ENCODE measurements around the gene SEMA4B.
"Not testable (repeated sequence)": the region's sequence is repeated elsewhere in the genome, so short reads cannot be mapped to it uniquely, and the experiment has no call there.

The SEMA4B gene

DNA sequence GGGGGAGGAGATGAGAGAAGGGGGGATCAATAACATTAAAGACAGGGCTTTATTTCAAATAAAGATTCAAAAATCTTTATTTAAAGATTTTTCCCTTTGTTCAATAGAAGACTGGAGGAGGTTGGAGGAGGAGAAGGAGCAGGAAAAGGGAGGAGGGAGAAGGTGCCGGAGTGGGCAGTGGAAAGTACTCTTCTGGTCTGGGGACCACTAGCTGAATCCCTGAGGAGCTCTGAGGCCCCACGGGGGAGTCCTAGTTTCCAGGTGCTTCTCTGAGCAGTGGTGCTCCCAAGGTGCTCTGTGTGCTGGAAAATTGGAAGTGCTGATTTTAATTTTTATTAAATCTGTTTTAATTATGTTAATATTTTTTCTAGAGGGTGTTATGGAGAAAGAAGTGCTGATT lies 19.4 kb upstream of the SEMA4B start:
- no peak for DNase-seq

DNA sequence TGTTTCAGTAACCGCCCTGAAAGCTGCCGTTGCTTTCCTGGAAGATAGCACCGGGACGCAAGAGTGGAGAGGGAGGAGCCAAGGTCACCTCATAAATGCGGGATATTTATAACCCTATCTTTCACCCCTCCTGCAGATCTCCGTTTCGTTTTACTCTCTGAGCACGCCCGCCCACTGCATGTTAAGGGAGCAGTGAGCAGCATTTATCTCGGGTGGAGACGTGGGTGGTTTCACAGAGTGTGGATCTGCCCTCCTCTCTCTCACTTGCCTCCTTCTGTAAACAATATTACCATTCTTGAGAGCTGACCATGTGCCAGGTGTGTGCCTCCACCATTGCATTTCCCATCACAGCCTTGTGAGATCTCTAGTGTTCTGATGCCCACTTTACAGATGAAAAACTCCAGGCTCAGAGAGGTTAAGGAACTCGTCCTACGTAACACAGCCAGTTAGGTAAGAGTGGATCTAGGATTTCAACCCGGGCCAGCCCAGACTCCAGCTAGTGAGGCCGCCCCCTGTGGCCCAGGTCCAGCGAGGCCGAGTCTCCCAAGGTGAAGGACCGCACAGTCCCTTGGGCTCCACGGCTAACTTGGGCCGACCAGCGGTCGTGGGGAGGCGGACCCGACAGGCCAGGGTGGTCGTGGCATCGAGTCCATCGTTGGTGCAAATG lies 16.9 kb upstream of the SEMA4B start:
- peak; percentile 35 for DNase-seq

DNA sequence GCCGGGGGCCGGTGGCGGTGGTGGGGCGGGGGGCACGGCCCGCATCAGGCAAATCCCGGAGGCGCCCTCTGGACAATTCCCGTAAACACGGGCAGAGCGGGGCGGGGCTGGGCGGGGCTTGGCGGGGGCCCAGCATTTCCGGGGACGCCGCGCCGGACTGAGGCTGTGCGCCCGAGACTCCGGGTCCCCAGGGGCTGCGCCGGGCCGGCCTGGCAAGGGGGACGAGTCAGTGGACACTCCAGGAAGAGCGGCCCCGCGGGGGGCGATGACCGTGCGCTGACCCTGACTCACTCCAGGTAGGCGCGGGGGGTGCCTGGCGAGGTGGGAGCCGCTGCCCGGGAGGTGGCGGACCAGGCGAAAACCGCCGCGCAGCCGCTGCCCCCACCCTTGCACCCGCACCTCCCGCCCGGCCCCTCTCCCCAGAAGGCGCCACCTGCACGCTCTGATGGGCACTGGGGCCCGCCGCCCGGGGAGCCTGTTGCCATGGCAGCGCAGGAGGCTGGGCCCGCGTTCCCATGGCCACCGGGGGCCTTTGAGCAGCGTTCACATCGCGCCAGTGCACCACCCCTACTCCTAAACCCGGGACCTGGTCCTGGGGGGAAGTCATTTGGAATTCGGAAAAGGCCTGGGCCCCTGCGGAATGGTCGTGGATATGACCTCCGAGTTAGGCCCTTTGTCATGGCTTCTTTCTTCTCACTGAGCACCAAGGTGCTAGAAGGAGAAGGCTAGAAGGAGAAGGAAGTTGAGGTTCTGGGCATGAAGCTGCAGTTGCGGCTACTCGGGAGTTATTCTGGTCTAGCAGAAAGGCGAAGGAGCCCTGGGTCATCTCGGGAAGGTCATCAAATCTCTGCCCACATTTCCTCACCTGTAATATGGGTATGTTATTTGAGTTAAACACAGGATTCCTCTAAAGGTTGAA lies 16.1 kb upstream of the SEMA4B start:
- peak; percentile 75 for DNase-seq

DNA sequence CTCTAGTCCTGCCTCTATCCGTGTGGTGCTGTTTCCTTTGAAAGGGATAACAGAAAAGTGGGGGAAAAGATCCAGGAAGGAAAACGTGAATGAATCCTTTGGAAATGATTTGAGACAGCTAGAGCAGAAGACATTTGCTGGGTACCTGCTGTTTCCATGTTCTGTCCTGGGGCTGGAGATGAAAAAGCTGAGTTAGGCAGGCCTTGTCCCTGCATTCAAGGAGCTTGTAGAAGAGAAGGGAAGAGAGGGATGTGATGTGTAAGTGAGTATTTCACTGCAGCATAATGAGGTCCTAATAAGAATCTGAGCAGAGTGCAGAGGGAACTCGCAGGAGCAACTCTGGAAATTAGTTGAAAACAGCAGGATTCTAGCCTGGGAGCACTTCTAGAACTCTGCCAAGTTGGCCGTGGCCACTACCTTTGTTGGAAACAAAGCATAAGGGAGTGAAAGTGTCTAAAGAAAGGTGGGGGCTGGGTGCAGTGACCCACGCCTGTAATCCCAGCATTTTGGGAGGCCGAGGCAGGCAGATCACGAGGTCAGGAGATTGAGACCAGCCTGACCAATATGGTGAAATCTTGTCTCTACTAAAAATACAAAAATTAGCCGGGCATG lies 13.8 kb upstream of the SEMA4B start:
- DNase-seq: no peak

DNA sequence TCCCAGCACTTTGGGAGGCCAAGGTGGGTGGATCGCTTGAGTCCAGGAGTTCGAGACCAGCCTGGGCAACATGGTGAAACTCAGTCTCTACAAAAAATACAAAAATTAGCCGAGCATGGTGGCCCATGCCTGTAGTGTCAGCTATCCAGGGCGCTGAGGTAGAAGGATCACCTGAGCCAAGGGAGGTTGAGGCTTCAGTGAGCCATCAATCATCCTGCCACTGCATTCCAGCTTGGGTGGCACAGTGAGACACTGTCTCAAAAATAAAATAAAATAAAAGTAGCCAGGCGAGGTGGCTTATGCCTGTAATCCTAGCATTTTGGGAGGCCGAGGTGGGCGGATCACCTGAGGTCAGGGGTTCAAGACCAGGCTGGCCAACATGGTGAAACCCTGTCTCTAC lies 13.1 kb upstream of the SEMA4B start:
- DNase-seq: not testable (repeated sequence)

DNA sequence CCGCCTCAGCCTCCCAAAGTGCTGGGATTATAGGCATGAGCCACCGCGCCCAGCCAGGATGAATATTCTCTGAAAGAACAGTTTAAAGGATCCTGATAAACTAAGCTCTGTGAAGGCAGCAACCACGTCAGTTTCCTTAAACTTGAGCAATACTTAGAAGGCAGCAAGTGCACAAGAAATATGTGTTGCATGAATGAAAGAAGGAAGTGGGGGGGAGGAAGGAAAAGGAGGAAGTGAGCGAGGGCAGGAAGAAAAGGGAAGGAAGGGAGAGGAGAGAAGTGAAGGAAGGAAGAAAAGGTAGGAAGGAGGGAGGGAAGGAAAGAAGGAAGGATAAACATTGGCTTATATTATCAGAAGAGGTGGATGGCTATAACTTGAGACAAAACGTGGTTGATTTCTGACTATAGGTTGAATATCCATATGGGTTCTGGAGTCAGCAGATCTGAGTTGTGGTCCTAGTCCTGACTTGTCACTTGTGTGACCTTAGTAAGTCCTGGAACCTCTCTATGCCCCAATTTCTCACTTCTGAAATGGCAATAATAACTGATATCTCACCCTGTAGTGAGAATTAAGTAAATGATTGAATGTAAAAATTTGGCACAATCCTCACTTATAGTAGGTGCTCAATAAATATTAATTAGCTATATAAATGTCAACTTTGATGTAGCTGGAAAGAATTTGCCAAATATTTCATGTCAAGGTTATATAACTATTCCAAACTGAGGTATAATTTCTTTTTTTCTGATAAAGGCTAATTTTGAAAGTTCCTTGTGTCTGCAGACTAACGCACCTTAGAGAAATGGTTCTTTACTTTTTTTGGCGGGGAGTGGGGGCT lies 12.0 kb upstream of the SEMA4B start:
- DNase-seq: no peak

DNA sequence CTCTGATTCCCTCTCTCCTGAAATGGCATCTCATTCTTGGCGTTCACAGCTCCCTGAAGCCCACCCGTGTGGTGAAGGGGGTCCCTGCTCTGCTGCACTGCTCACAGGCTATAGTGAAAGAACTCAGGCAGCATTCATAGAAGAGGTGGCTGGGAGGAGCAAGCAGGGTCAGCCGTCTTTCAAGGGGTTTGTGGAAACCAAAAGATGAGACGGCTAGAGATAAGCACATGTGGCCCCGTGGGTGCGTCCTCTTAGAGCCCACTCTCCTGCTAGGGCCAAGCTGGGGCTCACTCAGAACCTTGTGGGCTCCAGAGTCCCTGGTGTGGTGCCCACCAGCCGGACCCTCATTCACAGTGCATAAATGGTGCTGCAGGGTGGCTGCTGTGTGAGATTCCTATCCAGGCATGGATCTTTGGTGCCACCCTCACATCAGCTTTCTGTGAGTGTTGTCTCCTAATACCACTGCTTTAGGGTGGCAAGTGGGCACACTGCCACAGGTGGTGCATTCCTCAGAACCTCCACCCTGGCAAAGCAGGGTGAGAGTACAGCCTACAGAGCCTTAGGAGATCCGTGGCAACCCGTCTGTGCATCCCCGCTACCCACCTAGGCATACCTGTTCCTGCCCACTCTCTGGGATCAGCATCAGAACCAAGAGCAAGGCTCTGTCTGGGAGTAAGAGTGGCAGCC lies 11.2 kb upstream of the SEMA4B start:
- no peak for DNase-seq

DNA sequence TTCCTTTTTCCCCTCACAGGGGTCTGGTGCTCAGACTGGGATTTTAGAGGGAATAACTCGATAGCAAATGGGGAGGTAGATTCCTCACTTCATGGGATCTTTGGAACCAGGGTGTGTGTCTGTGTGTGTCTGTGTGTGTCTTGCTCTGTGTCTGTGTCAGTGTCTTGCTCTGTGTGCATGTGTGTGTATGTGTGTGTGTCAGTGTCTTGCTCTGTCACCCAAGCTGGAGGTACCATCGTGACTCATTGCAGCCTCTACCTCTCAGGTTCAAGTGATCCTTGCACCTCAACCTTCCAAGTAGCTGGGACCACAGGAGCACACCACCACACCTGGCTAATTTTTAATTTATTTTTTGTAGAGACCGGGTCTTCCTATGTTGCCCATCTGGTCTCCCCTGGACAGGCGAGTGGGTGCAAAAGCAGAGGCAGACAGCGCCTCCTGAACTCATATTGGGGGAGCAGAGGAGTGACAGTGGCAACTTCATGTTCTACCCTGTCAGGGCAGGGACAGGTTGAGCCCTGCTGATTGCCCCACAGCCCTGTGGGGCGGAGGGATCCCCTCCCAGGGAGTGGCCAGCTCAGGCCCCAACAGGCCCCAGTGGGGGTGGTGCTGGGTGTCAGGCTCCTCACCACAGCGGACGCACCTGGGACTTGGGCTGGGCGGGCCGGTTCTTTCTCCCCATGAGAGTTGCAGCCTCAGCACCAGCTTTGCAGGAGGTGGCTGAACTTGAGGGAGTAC lies 10.4 kb upstream of the SEMA4B start:
- DNase-seq: peak; percentile 66

DNA sequence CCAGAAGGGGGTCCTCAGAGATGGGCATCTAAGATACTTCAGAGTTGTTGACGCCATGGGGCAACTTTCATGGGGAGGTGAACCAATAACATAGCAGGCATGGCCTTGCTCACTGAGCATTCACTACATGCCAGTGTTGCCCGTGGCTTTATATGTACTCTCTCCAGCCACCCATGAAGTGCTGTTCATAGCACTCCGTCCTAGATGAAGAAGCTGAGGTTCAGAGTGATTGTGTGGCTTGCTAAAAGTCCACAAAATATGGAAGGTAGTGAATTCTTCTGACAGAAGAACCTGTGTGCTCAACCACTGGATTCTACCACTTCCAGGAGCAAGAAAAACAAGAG lies 9.8 kb upstream of the SEMA4B start:
- no peak for DNase-seq

DNA sequence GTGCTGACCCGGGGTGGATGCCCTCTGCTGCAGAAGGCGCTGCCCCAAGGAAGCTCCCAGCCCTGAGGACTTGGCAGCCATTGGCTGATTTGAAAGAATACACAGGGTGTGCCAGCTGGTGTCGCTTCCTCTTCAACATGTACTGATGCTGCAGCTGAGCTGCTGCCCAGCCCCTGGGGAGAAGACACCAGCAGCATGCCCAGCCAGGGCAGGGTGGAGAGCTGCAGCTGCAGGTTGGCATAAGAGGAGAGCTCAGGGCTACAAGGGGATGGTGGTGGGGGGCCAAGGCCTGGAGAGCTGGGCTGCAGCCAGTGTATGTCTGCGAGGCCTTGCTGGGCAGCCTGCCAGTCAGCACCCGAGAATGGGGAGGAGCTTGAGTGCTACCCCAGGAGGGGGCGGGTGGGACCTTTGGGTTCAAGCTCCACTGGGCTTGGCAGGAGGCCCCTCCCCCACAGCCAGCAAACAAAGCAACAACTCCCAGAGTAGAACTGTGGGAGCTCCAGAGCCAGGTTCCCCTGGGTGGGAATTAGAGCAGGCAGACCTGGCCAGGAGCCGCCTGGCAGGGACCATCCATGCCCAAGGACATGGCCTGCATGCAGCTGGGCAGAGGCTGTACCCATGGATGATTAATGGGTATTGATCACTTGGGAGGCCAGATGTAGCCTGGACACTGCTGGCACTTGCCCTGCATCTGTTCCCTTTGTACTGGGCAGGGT lies 9.2 kb upstream of the SEMA4B start:
- DNase-seq: peak; percentile 78

DNA sequence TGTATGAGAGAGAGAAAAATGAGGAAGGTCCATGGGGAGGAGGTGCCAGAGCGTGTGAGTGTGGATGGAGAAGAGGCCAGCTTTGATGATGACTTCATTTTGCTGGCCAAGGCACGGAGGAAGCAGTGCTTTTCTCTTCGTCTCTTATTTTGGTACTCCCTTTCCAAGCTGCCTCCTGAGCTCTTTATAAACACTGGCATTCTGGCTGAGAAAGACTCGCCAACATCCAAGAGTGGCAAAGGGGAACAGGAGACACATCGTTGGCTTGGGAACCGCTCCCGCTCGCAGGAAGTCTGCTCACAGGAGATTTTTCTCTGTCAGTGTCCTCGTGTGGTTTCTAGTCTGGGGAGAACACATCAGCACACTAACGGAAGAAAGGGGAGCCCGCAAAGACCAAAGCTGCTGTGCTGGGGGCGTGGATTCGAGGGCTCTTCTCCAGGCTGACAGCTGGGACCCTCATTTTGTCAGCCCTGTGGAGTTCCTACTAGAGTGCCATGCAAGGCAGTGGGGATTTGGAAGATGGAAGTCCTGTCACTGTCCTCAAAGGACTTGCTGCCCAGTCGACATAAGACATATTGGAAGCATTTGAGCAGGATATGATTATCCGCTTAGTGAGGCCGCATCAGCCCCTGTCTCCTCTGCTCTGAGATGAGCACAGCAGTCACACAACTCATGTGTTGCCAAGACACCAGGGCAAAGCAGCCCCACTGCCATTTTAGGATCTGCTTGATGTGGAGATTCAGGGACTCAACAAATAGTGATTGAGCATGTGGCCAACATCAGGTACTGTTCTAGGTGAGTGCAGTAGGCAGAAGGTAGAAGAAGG lies 8.0 kb upstream of the SEMA4B start:
- no peak for DNase-seq

DNA sequence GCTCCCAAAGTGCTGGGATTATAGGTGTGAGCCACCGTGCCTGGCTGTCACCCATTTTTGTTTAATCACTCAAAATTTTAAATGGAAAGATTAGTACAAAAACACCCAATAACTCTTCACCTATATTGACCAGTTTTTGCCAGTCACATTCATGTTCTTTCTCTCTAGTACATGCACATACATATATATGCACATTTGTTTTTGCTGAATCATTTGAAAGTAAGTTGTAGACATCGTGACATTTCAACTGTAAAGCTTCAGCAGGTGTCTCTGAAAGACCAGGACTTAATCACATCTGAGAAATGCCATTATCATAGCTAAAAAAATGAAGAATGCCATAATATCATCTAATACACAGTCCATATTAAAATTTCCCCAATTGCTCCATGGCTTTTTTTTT lies 6.5 kb upstream of the SEMA4B start:
- DNase-seq: no peak

DNA sequence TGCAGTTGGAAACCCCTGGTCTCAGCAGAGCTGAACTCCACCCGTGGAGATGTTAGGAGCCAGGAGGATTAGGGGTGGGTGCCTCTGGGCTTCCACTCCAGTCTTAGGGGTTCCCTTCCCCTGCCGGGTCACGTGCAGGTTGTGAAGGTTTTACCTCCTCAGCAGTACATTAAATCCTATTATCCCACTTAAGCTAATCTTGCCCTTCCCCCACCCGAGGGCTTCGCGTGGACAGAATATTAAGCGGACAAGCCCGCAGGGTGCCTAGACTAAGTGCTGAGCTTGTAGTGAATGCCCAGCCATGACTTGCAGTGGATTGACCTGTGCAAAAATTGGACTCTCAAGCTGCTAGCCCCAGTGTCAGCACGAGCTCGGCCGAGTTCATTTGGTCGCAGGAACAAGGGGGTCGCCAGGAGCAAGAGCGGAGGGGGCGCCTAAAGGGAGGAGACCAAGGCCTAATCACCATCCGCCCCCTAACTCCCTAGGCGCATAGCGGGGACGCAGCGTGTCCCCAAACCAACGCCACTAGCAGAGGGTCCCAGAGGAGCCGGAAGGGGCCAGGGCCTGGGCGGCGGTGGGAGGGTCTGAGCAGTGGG lies 498 bp upstream of the SEMA4B start:
- DNase-seq: no peak

DNA sequence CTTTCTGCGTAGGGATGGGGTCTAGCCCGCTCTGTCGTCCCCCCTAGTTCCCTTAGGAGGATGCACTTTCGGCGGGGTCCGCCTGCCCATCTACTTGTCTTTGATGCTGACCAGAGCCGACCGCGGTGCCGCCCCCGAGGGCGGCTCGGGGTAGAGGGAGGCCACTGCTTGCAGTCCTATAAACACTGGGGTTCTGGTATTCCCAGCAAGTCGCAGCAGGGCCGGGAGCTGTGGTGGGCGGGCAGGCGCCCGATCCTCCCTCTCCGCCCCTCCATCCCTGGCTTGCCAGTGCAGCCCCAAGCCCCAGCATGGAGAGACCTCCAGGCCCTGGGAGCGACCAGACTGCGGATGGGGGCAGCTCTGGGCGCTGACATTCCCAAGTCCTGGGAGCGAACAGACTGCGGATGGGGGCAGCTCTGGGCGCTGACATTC lies 830 bp downstream of the SEMA4B start:
- no peak for DNase-seq

DNA sequence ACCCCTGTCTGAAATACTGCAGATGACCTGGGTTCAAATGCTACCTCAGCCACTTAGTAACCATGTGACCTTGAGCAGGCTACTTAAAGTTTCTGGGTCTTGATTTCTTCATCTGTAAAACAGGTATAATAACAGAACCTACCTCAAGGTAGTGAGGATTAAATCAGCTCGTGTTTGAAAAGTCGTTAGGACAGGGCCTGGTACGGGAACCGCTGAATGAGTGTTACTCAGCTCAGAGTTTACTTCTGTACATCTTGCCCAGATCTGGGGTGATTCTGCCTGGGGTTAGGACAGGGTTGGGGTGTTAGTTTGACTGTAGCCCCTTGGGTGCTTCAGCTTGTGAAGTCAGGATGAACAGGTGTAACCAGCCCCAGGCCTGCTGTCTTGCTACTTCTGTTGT lies 1.8 kb downstream of the SEMA4B start:
- DNase-seq: no peak

DNA sequence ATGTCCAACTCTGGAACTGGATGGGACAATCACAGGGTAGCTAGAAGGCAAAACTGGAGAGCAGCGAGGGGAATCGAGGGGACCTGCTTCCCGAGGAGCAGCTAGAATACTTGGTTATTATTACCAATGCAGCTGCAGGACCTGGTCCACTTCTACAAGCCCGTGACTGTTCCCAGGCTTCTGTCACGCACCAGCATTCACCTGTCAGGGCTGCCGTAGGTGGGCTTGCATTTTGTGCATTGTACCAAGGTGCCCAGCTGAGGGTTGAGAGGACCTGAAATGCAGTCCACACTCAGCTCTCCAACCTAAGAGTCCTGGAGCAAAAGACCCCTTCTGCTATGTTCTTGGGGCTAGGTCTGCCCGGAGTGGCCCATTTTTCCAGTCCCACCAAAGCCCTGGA lies 2.3 kb downstream of the SEMA4B start:
- DNase-seq: no peak

DNA sequence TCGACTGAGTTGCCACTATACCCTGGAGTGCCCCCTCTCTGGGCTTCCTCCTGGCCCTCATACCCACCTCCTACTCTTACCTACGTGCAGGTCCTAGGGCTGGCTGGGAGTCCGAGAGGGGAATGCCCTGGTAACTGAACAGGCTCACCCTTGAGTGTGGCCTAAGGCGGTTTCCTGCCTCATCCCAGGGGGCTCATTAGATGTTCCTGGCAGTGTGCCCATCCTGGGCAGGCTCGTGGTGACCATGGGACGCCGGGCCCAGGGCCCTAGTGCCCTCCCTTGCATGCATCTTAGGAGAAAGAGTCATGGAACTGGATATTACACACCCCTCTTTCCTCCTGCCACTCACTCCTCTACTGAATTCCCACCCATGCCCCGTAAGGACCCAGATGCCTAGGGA lies 2.8 kb downstream of the SEMA4B start:
- DNase-seq: no peak

DNA sequence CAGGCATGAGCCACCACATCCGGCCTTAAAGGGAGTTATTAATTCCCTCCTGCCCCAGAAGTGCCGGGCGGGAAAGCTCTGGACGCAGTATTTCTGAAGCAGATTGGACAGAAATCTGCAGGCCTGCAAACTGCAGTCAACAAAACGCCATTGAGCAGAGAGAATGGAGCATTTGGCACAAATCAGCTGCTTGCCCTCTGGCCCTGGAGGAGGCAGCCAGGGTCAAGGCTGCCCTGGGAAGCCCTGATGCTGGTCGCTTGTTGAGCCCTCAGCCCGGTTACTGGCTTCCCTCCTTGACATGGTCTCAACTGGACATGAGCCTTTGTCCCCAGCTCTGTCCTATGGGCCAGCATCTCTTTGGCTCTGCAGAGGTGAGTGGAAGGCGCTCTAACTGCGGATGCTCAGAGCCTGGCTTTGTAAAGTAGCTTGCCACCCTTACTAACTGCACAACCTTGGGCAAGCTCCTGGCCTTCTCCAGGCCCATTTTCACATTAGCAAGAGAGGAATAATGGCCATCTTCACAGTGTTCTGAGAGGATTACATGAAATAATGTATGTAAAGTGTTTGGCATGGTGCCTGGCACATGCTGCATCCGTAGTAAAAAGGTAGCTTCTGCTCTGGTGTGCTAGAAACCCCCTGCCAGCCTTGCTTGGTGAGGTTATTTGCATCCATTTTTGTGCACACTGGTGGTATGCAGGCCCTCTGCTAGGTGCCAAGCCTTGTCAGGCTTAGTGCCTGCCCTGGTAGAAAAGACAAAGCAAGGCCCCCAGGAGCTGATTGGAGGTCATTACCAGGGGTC lies 4.1 kb downstream of the SEMA4B start:
- no peak for DNase-seq

DNA sequence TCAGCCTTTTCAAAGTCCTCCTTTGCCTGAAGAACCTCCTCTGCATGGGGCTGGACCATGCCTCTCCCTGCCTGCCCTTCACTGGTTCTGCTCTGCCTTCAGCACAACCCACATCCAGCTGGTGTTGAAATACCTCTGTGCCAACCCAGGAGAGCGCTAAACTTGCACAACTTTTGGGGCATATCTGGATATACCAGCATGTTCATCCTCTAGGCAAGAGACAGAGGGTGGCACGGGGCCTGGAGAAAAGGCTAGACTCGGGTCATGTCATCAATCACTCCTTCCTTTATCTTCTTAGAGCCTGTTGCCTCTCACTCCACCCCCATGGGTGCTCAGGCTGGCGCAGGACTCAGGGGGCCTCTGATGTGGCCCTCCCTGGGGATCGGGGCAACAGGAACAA lies 4.8 kb downstream of the SEMA4B start:
- DNase-seq: no peak
